Ishikawa (cell line): Measurements from ENCODE around the gene XRCC4.

Experiments used
- CEBPB ChIP-seq: IDR thresholded peaks from 2 replicates; pipeline ENCODE4 v1.6.1; 2012
- CREB1 ChIP-seq: IDR thresholded peaks from 2 replicates; pipeline ENCODE4 v1.6.1; 2012; ENCODE audit warnings: low read depth
- EGR1 ChIP-seq: IDR thresholded peaks from 2 replicates; pipeline ENCODE4 v1.6.1; 2012
- EP300 ChIP-seq: IDR thresholded peaks from 2 replicates; pipeline ENCODE4 v1.6.1; 2012; ENCODE audit warnings: borderline replicate concordance
- FOXM1 ChIP-seq: IDR thresholded peaks from 2 replicates; pipeline ENCODE4 v1.6.1; 2012; ENCODE audit warnings: low read depth, borderline replicate concordance
- NFIC ChIP-seq: IDR thresholded peaks from 2 replicates; pipeline ENCODE4 v1.6.1; 2012
- RAD21 ChIP-seq: IDR thresholded peaks from 2 replicates; pipeline ENCODE4 v1.6.1; 2012; ENCODE audit warnings: low read depth
- TAF1 ChIP-seq: IDR thresholded peaks from 2 replicates; pipeline ENCODE4 v1.6.1; 2012; ENCODE audit warnings: low read depth, mild to moderate bottlenecking
- TCF12 ChIP-seq: IDR thresholded peaks from 2 replicates; pipeline ENCODE4 v1.6.1; 2012; ENCODE audit warnings: low read depth
- TEAD4 ChIP-seq: IDR thresholded peaks from 2 replicates; pipeline ENCODE4 v1.6.1; 2012
- YY1 ChIP-seq: IDR thresholded peaks from 2 replicates; pipeline ENCODE4 v1.6.1; 2012; ENCODE audit warnings: low read depth
- ZBTB7A ChIP-seq: IDR thresholded peaks from 2 replicates; pipeline ENCODE4 v1.6.1; 2012; ENCODE audit warnings: low read depth
- TF ChIP-seq, protein P1 (sequence below): IDR thresholded peaks from 2 replicates; pipeline ENCODE4 v1.6.1; 2012
- TF ChIP-seq, protein P2 (sequence below): IDR thresholded peaks from 2 replicates; pipeline ENCODE4 v1.6.1; 2012
- TF ChIP-seq, protein P3 (sequence below): IDR thresholded peaks from 2 replicates; pipeline ENCODE4 v1.6.1; 2012; ENCODE audit warnings: low read depth, mild to moderate bottlenecking

Gene XRCC4

DNA sequence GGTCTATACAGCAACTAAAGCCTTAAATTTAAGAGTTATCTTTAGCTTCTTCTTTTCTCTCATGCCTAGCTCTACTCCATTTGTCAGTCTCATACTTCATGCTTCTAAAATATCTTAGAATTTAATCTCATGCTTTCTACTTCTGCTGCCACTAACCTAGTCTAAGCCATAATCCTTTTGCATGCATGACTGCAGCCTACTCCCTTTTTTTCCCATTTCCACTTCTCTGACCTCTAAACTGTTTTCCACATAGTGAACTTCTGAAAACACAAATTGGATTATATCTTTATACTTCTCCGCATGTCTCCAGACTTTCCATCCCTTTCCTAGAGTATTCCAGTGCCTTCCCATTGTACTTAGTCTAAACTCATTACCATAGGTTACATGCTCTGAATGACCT lies 193.0 kb downstream of the XRCC4 start:
- no peak for TF ChIP-seq CEBPB
- TF ChIP-seq EP300, result no peak
- TF ChIP-seq, protein P1, sequence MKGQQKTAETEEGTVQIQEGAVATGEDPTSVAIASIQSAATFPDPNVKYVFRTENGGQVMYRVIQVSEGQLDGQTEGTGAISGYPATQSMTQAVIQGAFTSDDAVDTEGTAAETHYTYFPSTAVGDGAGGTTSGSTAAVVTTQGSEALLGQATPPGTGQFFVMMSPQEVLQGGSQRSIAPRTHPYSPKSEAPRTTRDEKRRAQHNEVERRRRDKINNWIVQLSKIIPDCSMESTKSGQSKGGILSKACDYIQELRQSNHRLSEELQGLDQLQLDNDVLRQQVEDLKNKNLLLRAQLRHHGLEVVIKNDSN, result no peak
- TF ChIP-seq TAF1, result no peak
- TF ChIP-seq, protein P2, sequence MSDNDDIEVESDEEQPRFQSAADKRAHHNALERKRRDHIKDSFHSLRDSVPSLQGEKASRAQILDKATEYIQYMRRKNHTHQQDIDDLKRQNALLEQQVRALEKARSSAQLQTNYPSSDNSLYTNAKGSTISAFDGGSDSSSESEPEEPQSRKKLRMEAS, result no peak
- TF ChIP-seq ZBTB7A, result no peak
- no peak for TF ChIP-seq NFIC
- no peak for TF ChIP-seq FOXM1
- no peak for TF ChIP-seq EGR1
- no peak for TF ChIP-seq RAD21
- no peak for TF ChIP-seq CREB1
- no peak for TF ChIP-seq YY1
- TF ChIP-seq, protein P3, sequence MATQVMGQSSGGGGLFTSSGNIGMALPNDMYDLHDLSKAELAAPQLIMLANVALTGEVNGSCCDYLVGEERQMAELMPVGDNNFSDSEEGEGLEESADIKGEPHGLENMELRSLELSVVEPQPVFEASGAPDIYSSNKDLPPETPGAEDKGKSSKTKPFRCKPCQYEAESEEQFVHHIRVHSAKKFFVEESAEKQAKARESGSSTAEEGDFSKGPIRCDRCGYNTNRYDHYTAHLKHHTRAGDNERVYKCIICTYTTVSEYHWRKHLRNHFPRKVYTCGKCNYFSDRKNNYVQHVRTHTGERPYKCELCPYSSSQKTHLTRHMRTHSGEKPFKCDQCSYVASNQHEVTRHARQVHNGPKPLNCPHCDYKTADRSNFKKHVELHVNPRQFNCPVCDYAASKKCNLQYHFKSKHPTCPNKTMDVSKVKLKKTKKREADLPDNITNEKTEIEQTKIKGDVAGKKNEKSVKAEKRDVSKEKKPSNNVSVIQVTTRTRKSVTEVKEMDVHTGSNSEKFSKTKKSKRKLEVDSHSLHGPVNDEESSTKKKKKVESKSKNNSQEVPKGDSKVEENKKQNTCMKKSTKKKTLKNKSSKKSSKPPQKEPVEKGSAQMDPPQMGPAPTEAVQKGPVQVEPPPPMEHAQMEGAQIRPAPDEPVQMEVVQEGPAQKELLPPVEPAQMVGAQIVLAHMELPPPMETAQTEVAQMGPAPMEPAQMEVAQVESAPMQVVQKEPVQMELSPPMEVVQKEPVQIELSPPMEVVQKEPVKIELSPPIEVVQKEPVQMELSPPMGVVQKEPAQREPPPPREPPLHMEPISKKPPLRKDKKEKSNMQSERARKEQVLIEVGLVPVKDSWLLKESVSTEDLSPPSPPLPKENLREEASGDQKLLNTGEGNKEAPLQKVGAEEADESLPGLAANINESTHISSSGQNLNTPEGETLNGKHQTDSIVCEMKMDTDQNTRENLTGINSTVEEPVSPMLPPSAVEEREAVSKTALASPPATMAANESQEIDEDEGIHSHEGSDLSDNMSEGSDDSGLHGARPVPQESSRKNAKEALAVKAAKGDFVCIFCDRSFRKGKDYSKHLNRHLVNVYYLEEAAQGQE, result no peak

DNA sequence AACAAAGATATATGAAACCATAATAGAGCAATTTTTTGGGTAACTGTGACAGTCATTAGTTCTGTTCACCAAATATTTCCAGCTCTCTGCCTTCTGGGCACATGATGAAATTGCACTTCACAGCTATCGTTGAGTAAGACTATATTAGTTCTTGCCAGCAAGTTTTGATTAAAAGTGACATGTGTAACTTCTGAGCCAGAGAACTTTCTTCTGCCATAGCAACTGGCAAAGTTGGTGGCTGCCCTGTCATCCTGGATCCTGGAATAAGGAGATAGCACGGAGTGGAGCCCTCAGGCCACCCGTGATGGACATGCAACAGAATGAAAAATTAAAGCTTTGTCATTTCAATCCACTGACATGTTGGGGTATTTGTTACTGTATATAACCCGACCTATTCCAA lies 199.8 kb downstream of the XRCC4 start:
- TF ChIP-seq TCF12, result no peak
- TF ChIP-seq EP300, result no peak
- TF ChIP-seq TAF1, result no peak
- no peak for TF ChIP-seq CREB1

DNA sequence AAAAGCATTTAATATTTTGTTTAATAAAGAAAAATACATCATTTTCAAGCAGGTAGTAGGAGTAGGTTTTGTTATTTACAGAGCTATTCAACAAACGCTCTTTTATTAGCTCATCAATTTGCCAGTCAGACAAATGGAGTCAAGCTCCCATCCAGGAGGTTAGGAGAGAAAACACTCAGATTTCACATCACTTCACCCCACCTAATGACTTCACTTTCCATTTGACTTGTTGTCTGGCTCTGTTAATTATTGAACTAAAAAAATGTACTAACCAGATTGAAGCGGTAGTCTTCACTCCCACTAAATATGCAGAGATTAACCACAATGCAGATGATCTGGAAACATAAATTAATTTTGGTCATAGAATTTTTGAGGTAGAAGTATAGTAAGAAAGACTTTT lies 200.6 kb downstream of the XRCC4 start:
- TF ChIP-seq, protein P2, result no peak
- no peak for TF ChIP-seq CEBPB
- no peak for TF ChIP-seq ZBTB7A
- no peak for TF ChIP-seq TEAD4
- no peak for TF ChIP-seq RAD21
- TF ChIP-seq TAF1, result no peak
- no peak for TF ChIP-seq YY1
- no peak for TF ChIP-seq TCF12
- TF ChIP-seq EP300, result no peak
- TF ChIP-seq, protein P1, result no peak
- TF ChIP-seq CREB1, result no peak
- TF ChIP-seq NFIC, result no peak
- TF ChIP-seq EGR1, result no peak

DNA sequence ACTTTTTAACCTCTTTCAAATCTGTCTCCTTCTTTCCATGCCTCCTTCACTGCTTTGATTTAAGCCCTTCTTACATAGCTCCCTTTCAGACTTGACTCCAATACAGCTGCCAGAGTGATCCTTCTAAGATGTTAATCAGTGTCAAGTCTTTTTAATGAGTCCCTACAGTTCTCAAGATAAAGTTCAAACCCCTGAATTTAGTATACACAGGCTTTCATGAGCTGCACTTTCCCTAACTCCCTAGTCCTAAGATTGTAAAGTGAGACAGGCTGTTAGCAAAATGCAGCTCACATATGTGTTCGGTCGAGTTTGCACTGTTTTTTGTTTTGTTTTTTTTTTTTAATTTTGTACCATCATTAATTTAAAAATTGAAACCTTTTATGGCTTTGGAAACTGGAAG lies 203.8 kb downstream of the XRCC4 start:
- TF ChIP-seq CEBPB (no peak), CREB1 (no peak), ZBTB7A (no peak), TEAD4 (no peak), TAF1 (no peak), RAD21 (no peak), EP300 (no peak), TCF12 (no peak), YY1 (no peak), NFIC (no peak), EGR1 (no peak)
- TF ChIP-seq, protein P3, result no peak
- TF ChIP-seq, protein P1, result no peak
- TF ChIP-seq, protein P2, result no peak

DNA sequence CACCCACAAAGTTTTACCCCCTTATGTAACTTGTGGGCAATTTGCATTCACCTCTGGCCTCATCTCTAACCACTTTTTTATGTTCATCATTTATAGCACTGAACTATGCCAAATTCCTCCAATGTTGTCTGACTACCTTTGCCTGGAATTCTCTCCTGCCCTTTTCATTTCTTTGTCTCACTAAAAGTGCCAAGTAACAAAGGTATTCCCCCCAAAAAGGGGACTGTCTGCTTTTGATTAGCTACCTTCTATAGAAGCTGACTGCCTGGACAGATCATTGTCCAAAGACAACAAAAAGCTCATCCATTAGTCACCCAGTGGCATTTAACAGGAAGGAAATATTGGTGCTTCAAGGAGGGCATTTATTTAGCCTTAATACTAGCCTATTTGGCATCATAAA lies 204.3 kb downstream of the XRCC4 start:
- no peak for TF ChIP-seq EGR1
- TF ChIP-seq, protein P2, result no peak
- TF ChIP-seq, protein P1, result no peak
